Head of caudate nucleus (tissue), 42 donors: ENCODE results near the gene SNUPN.
"Not testable (repeated sequence)": the region's sequence is repeated elsewhere in the genome, so short reads cannot be mapped to it uniquely, and the experiment has no call there.

ENCODE experiments used
- DNase-seq, 42 donors: peaks; one replicate each; pipeline versions ENCODE4 v3.0.0 to v3.0.0-alpha.2; 2020 to 2021; ENCODE audit warnings: mixed read lengths in 7 of 42
- intact Hi-C: fragments of 100-400 bp; cut with DNase I; formaldehyde crosslinking; loops from one replicate; pipeline ENCODE4 v1.15.0; 2022

Gene SNUPN

DNA sequence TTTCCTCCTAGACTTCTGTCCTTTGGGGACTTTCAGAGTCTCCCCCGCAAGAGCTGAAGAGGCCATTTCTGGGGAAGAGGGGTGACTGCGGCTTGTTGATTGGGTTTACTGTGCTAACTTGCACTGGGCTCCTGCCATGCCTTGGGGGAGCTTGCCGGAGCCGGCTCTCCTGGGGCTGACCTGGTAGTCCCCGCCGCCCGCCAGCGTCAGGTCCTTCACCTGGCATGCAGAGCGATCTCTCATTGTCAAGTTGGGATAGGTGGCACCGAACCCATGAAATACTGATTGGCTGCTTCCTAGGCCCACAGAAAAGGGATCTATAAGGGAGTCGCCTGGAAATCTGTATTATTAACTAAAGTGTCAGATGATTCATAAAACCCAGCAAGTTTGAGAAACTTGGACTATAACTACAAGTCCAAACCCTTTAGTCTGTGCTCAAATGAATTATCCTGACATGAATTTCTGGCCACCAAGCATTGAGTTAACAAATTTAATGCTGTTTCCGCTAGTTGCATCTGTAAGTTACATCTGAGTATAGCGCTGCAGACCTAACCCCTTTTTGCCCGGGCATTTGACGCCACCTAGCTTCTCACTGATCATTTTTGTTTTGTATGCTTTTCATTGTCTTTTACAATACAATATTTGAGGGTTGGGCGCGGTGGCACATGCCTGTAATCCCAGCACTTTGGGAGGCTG, 15.1 kb upstream of the SNUPN start:
- peak in 22 of 42 donors; percentile 21 to 66 (median 41) for DNase-seq
- intact Hi-C loops: loop anchor here (10.0 kb wide), 2 partner anchors 186 to 276 kb away; partner anchors contain the start of genes MAN2C1 and SIN3A

DNA sequence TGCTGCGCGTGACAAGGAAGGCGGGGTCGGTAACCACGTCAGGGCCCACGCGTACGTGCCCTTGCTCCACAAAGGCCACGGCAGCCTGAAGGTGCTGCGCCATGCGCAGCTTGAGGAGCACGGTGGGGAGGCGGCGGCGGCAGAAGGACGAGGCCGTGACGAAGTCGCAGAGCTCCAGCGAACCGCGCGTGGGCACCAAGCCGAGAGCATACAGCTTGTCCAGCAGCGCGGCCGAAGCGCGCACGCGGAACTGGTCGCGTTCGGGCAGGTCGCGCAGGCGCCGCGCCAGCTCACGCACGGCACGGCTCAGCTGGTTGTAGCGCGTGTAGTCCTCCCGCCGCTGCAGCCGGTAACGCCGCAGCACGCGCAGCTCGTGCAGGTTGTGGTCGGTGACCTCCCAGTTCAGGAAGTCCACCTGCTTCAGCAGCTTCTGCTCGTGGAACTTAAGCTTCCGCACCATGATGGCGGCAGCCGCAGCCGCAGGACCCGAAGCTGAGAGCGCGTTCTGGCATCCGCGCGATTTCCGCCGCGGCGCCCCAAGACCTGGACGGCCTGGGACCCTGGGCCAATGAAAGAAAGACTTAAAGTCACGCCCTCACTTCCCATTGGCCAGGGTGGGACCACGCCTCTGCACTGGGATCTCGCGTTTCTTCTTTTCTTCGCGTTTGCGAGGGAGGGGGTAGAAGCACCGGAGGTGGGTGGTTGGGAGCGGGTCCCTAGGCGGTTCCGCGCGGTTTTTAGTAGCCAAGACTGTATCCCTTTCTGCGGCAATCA, 14.4 kb upstream of the SNUPN start, which contains the start of gene IMP3:
Gene IMP3, minus strand, starts transcription at position 516 of the 774 bp plus-strand sequence. Its CDS starts 56 bp downstream, at position 460.
- peak; percentile 93 to 99 (median 97) for DNase-seq

DNA sequence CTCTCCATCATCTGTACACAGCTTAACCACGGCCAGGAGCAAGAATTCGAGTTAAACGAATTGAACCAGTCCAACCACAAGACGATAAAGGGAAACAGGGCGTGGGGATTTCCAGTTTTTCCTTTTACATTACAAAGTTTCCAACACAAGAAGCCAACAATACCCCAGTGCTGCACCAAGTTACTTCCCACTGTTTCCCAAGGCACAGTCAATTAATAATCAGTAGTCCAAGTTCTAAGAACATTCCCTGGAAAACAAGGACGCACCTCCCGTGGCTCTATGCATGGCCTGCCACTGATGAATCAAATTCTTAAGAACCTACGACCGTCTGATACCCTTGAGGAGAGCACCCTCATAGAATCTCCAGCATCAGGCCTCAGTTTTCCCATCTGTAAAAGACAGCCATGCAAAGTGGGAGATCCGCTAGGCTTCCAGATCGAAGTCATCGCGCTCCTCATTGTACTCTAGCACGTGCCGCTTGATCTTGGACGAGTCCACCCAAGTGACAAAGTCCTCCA, 13.7 kb upstream of the SNUPN start:
- DNase-seq: peak in 1 of 42 donors; percentile 5
- intact Hi-C loops: no loop called here

More for the DNA sequence above, 14.4 kb upstream of the SNUPN start, which contains the start of gene IMP3:
- intact Hi-C loops: loop anchor here (10.0 kb wide), 2 partner anchors 185 to 275 kb away; partner anchors contain the start of genes MAN2C1 and SIN3A

GRCh38 chr15:75637245-75638009, 11.9 kb upstream of the SNUPN start:
- DNase-seq: no peak
- intact Hi-C loops: no loop called here

GRCh38 chr15:75636026-75636425, 10.5 kb upstream of the SNUPN start:
- DNase-seq: no peak
- intact Hi-C loops: no loop called here

DNA sequence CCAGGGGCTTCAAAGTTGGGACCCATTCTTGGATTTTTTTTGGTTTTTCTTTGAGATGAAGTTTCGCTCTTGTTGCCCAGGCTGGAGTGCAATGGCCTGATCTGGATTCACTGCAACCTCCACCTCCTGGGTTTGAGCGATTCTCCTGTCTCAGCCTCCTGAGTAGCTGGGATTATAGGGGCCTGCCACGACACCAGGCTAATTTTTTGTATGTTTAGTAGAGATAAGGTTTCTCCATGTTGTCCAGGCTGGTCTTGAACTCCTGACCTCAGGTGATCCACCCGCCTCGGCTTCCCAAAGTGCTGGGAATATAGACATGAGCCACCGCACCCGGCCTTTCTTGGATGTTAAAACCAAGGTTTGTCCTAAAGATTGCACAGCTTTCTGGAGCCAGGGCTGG, 8.4 kb upstream of the SNUPN start:
- intact Hi-C loops, DNase-seq: not testable (repeated sequence)

- no peak for DNase-seq
- intact Hi-C loops: no loop called here
Measured at GRCh38 chr15:75631935-75632334, 6.4 kb upstream of the SNUPN start.

- intact Hi-C loops: no loop called here
- DNase-seq: no peak
Measured at GRCh38 chr15:75622505-75622904, 3.0 kb downstream of the SNUPN start.

DNA sequence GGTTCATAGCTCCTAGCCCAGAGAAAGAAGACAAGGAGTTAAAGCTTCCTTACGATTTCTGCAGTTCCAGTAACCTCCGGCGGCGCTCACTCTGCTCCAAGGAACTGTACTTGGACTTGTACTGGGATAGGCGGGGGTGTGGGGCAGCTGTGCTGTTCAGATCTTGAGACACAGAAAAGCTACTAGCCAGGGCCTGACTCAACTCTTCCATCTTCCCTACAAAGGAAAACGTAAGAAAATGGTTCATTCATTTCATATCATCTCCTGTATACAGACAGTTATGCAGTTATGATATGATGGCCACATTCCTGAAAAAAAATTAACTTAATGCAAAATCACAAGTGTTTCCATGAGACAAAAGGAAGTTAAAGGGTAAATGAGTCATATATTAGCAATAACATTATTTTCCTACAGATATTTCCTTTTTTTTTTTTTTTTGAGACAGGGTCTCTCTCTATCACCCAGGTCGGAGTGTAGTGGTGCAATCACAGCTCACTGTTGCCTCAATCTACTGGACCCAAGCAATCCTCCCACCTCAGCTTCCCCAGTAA, 4.6 kb downstream of the SNUPN start:
- DNase-seq: peak in 16 of 42 donors; percentile 10 to 76 (median 40)
- intact Hi-C loops: no loop called here

DNA sequence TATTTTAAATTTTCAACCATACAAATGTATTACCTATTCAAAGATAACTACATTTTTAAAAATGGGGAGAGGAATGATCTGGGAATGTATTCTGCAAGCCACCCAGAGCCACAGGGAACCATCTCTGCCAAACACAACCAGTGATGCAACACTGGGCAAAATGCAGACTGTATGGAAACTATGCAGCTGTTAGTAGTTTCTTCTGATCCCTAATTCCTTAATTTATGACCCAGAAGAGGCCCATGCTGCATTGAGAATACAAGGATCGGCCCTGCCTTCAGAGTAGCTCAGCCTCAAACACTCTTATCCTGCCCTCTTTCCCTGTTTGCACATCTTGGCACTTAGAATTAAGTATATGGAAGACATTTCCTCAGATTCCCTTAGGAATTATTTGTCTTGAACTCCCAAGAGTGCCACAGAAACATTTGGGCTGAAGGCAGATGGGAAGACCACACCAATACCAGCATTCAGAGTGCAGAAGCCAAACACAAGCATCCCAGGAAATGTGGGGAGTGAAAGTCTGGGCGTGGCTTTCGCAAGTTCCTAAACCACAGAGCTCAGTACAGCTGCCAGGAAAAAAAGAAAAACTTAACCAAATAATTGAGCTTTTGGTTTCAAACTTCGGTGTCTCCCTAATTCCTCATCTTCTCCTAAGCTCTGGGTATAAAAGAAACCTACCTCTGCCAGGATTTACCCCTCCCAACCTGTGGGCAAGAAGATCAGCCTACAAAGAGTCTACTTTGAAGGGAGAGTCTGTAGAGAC, 5.3 kb downstream of the SNUPN start:
- intact Hi-C loops: no loop called here
- no peak for DNase-seq

GRCh38 chr15:75616766-75617165, 8.8 kb downstream of the SNUPN start:
- no peak for DNase-seq

GRCh38 chr15:75606711-75607699, 18.5 kb downstream of the SNUPN start:
- intact Hi-C loops: no loop called here
- DNase-seq: peak in 9 of 42 donors; percentile 3 to 40 (median 19)

More at GRCh38 chr15:75616766-75617165, 8.8 kb downstream of the SNUPN start:
- intact Hi-C loops: no loop called here

DNA sequence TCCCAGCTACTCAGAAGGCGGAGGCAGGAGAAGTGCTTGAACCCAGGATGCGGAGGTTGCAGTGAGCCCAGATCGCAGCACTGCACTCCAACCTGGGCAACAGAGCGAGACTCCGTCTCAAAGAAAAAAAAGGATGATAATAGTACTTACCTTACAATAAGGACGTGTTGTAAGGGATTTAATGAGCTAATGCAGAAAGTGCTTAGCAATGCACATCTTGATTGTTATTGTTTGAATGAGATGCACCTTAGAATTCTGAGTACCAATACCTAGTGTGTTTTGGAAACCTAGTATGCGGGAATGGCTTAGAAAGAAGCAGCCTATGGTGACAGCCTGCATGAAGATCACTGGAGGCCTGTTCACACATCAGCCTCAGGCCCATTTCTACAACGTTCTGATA, 19.5 kb downstream of the SNUPN start:
- DNase-seq: no peak
- intact Hi-C loops: no loop called here

DNA sequence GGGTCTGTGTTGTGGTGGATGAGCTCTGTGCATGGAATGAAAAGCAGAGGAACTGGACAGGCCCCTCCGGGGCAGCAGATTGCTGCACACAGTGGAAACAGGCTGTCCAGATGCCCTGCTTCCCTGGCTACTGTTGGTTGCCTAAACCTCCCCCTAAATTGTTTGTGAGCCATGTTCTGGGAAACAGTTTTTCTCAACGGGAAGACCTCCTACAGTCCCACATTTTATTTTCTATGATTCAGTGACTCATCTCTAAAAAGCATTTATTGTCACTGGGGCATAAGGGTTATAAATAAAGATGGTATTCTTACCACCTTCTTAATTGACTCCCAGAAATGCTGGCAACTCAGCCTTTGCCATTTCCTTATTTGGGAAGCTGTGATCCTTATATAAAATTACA, 26.1 kb downstream of the SNUPN start:
- intact Hi-C loops: no loop called here
- DNase-seq: peak in 2 of 42 donors; percentile 14 to 52

DNA sequence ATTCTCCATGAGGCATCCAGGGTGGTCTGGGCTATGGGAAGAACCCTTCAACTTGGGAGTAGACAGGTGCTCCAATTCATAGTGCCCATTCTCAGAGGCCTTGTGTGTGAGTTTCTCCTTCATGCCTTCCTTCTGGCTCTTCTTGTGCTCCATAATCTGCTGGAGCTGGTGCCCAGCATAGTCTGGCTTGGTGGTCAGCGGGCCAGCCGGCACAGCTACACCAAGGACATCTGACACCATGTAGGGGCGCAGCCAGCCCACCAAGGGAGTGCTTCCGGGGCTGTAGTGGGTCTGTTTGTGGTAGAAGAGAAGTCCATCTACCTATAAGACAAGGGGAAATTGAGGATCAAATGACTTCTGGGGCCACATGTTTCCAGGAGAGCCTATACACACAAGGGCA, 27.2 kb downstream of the SNUPN start:
- DNase-seq: no peak

GRCh38 chr15:75597667-75598341, 27.7 kb downstream of the SNUPN start:
- intact Hi-C loops: no loop called here
- peak in 8 of 42 donors; percentile 6 to 46 (median 26) for DNase-seq

More for the DNA sequence above, 27.2 kb downstream of the SNUPN start:
- intact Hi-C loops: no loop called here
